Muscle layer of duodenum (tissue), 2 donors: ENCODE results near the gene JAKMIP2.
"Not testable (repeated sequence)": the region's sequence is repeated elsewhere in the genome, so short reads cannot be mapped to it uniquely, and the experiment has no call there.

Experiments
- H3K27ac ChIP-seq: one replicate; pipeline ENCODE4 v1.7.0; 2013; ENCODE audit warnings: mild to moderate bottlenecking, low read length
- H3K27me3 ChIP-seq: one replicate; pipeline ENCODE4 v1.7.0; 2013; ENCODE audit warnings: low read depth, mild to moderate bottlenecking, control low read depth, low read length
- H3K36me3 ChIP-seq, 2 donors: one replicate each; pipeline ENCODE4 v1.7.0; 2013; ENCODE audit warnings: low read length in 2 of 2, control low read depth in 1 of 2, mild to moderate bottlenecking in 1 of 2; ENCODE audit not compliant: insufficient read depth in 2 of 2, control insufficient read depth in 1 of 2
- H3K4me1 ChIP-seq, 2 donors: one replicate each; pipeline ENCODE4 v1.7.0; 2013; ENCODE audit warnings: low read length in 2 of 2, mild to moderate bottlenecking in 2 of 2, control low read depth in 1 of 2, moderate library complexity in 1 of 2; ENCODE audit not compliant: insufficient read depth in 2 of 2, control insufficient read depth in 1 of 2
- H3K4me3 ChIP-seq, 2 donors: one replicate each; pipeline ENCODE4 v1.7.0; 2013; ENCODE audit warnings: low read length in 2 of 2, low read depth in 1 of 2, mild to moderate bottlenecking in 1 of 2
- H3K9me3 ChIP-seq, 2 donors: one replicate each; pipeline ENCODE4 v1.7.0; 2013; ENCODE audit warnings: low read length in 2 of 2, control low read depth in 1 of 2, mild to moderate bottlenecking in 1 of 2; ENCODE audit not compliant: control insufficient read depth in 1 of 2
- donor health status: healthy.

The JAKMIP2 gene

DNA sequence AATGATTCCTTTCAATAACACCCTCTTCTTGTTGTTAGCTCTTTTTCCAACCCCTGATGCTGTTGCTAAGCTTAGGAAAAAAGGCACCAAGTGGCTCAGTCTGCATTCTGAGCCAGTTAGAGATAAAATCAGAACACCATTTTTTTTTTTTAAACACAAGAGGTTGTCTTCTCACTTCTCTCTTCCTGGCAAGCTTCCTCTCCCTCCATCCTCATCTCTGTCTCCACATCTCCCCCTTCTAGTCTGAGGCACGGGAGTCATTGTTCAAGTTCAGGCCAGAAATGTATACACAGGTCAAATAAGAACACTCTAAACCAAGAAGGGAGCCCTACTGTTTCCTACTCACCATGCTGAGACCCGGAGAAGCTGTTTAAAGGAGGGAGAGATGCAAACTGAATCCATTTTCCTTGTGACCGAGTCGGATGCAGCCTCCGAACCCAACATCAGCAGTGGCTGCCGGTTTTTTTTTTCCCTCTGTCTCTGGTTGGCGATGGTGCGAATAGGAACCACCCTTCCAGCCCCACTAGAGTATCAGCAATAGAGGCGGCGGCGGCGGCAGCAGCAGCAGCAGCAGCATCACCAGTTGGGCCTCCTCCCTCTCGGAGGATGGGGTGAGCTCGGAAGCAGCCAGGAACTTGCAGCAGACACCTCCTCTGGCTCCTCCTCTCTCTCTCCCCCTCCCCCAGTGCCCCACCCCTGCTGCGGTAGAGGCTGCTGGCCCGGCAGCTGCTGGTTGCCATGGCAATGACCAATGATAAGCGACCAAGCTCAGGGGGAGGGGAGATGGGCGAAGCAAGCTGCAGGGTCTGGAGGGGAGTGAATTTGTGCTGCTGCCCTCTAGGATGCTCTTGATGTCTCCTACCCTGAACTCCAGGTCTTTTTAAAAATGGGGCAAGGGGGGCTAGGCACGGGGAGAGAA lies at the start of gene JAKMIP2:
Gene JAKMIP2, minus strand, starts transcription at position 619 of the 919 bp plus-strand sequence. CDS start 110,922 bp downstream, outside the sequence.
- no peaks in the 10 kb centered on the region for H3K27me3 ChIP-seq
- H3K9me3 ChIP-seq = no peaks in the 10 kb centered on the region
- H3K4me3 ChIP-seq = peak within 1 kb of the TSS; percentile 55 to 67
- H3K4me1 ChIP-seq = peaks cover 0 to 12% of the 10 kb centered on the region in 2 donors
- peak within 1 kb of the TSS; percentile 27 for H3K27ac ChIP-seq
- no peaks in the 10 kb centered on the region for H3K36me3 ChIP-seq

DNA sequence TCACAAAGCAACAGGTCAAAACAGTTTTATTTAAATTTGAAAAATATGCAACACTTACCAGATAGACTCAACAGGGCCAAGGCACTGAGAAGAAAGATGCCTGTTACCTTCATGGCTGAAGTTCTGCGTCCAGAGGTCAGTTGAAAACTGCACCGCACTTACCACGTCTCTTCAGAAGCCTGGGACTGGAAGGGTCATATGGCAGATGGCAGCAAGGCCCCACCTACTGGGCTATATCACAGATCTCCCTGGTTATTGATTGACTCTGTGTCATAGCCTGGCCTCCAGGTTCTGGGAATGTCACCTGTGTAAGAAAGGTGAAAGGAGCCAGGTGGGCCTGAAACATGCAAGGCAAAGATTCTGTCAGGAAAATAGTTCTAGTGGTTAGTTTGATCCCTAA lies 48.9 kb upstream of the JAKMIP2 start, which contains the start of gene SPINK1:
Gene SPINK1, minus strand, starts transcription at position 207 of the 400 bp plus-strand sequence. Its CDS starts 94 bp downstream, at position 113.
- Histone ChIP-seq H3K27me3 (no peaks in the 10 kb centered on the region), H3K4me1 (no peaks in the 10 kb centered on the region), H3K27ac (peak within 1 kb of the TSS; percentile 29), H3K4me3 (peak within 1 kb of the TSS in 1 of 2 donors; percentile 14), H3K9me3 (no peaks in the 10 kb centered on the region), H3K36me3 (no peaks in the 10 kb centered on the region)

DNA sequence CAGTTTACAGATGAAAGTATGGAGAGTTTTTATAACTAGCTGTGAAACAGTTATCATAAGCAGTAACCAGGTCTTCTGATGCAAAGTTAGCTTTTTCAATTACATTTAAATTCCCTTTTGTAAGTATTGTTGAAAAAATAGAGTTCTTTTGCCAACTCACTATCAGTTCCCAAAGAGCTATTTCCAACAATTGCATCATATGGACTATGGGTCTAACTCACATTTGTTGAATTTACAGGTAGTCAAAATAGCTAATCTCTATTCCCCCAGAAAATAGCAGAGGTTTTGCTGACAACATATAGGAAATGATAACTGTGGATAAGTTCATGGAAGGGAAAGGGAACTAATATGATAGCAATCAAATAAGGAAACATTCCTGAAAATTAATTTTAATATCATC lies 47.5 kb upstream of the JAKMIP2 start:
- H3K36me3 ChIP-seq = no peaks in the 10 kb centered on the region
- no peaks in the 10 kb centered on the region for H3K27me3 ChIP-seq
- H3K4me3 ChIP-seq = peak overlapping the region in 1 of 2 donors; percentile 14
- H3K27ac ChIP-seq = peak overlapping the region; percentile 29
- H3K4me1 ChIP-seq = no peaks in the 10 kb centered on the region
- no peaks in the 10 kb centered on the region for H3K9me3 ChIP-seq

DNA sequence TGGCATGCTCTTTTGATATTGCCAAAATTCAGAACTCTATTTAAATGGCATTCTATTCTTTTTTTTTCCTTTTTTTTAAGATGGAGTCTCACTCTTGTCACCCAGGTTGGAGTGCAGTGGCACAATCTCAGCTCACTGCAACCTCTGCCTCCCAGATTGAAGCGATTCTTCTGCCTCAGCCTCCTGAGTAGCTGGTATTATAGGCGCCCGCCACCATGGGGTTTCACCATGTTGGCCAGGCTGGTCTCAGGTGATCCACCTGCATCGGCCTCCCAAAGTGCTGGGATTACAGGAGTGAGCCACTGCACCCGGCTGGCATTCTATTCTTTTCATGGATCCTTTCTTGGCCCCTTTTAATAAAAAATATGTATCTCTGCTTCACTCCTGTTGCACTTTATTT lies 44.5 kb upstream of the JAKMIP2 start:
- not testable (repeated sequence) for H3K9me3 ChIP-seq, H3K4me1 ChIP-seq, H3K27ac ChIP-seq

DNA sequence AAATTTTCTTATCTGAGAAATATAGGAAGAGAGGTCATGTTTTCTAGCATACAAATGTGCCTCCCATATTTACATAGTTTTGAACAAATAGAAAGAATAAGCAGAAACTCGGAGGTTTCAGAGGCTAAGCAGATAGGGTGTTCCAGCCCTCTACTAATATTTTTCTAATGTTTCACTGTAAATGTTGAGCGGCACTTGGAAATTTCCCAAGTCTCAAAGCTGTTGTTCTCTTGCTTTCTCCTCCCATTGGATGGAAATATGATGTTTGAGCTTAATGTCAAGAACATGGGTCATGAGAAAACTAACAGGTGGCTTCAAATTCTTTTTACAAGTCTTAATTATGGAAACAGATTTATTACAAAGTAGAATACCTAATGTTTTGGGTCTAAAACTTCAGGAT lies 43.8 kb upstream of the JAKMIP2 start:
- Histone ChIP-seq H3K4me3 (no peak overlapping the region), H3K27ac (peak overlapping the region; percentile 1), H3K36me3 (no peaks in the 10 kb centered on the region), H3K9me3 (no peaks in the 10 kb centered on the region), H3K27me3 (no peaks in the 10 kb centered on the region), H3K4me1 (no peaks in the 10 kb centered on the region)

More for the DNA sequence above, 44.5 kb upstream of the JAKMIP2 start:
- H3K27me3 ChIP-seq, H3K4me3 ChIP-seq, H3K36me3 ChIP-seq: not testable (repeated sequence)

DNA sequence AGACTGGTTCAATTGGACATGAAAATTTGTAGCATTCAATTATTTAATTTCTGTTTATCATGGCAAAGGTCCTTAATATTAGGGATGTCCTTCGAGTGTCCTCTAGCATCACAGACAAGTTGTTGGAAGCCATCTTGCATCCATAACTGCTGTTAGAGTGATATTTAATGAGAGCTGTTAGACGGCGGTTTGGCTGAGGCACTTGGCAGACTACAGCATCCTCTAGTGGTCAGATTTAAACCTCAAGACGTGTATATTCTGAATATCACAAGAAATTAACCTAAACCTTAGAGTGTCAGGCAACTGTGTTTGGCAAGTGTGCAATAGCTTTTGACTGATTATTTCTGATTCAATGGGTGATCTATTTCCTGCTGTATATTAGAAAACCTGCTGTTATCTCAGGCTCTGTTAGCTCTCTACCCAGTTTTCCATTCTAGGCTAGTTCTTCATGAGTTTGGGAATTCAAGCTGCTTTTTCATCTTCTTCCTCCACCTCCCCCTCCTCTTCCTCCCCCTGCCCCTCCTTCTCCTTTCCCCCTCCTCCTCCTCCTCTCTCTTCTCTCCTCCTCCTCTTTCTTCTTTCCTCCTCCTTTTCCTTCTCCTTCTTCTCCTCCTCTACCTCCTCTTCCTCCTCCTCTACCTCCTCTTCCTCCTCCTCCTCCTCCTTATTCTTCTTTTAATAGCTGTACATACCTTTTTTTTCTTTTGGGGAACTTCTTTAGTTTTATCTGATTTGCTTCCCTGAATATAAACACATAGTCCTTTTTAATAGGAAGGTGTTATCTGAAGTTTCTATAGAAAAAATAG lies 40.4 kb upstream of the JAKMIP2 start:
- Histone ChIP-seq H3K9me3 (no peaks in the 10 kb centered on the region), H3K36me3 (no peaks in the 10 kb centered on the region), H3K4me1 (no peaks in the 10 kb centered on the region), H3K4me3 (no peak overlapping the region), H3K27ac (no peak overlapping the region), H3K27me3 (no peaks in the 10 kb centered on the region)

DNA sequence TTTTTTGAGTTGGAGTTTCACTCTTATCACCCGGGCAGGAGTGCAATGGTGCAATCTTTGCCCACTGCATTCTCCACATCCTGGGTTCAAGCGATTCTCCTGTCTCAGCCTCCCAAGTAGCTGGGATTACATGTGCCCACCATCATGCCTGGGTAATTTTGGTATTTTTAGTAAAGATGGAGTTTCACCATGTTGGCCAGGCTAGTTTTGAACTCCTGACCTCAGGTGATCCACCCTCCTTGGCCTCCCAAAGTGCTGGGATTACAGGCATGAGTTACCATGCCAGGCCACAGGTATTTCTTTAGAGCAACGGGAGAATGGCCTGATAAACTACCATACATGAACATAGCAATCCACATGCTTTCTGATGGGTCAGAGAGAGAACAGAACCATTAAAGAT lies 39.7 kb upstream of the JAKMIP2 start:
- H3K9me3 ChIP-seq, H3K4me3 ChIP-seq, H3K36me3 ChIP-seq, H3K27ac ChIP-seq, H3K27me3 ChIP-seq, H3K4me1 ChIP-seq: not testable (repeated sequence)

DNA sequence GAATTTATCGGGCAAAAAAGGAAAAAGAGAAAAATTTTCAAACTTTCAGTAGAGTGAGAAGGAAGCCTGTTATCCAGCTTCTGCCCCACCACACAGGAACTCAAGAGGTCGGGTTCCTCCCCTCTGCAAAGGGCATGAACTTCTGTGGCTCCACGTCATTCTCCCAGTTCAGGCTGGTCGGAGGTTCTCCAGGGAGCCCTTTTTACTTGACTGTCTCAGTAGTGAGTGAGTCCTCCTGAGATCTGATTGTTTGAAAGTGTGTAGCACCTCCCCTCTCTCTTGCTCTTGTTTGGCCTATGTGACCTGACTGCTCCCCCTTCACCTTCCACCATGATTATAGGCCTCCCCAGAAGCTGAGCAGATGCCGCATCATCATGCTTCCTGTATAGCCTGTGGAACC lies 39.2 kb upstream of the JAKMIP2 start:
- Histone ChIP-seq H3K4me3 (no peak overlapping the region), H3K4me1 (no peaks in the 10 kb centered on the region), H3K27me3 (no peaks in the 10 kb centered on the region), H3K9me3 (no peaks in the 10 kb centered on the region), H3K36me3 (no peaks in the 10 kb centered on the region), H3K27ac (no peak overlapping the region)

DNA sequence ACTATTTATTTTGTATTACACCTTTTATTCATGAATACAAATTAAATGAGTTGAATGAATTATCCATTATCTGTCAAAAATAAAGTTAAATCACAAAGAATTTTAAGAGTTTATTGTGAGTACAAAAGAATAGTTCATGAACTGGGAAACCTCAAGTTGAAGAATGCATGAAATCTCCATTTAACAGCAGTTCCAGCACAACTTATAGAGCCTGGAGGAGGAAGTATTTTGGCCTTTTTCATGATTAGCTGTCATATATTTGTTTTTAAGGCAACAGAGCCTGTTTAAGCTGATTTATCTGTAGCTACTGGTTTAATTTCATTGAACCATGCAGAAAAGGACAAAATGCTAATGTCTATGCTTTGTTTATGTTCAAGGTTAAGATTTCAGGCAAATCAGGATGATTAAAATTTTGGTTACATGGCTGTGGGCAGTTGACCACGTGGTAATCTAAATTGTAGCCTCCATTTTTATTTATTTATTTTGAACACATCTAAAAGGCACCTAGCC lies 36.8 kb upstream of the JAKMIP2 start:
- Histone ChIP-seq H3K27ac (no peak overlapping the region), H3K4me3 (no peak overlapping the region), H3K27me3 (no peaks in the 10 kb centered on the region), H3K9me3 (no peaks in the 10 kb centered on the region), H3K36me3 (no peaks in the 10 kb centered on the region), H3K4me1 (no peaks in the 10 kb centered on the region)

DNA sequence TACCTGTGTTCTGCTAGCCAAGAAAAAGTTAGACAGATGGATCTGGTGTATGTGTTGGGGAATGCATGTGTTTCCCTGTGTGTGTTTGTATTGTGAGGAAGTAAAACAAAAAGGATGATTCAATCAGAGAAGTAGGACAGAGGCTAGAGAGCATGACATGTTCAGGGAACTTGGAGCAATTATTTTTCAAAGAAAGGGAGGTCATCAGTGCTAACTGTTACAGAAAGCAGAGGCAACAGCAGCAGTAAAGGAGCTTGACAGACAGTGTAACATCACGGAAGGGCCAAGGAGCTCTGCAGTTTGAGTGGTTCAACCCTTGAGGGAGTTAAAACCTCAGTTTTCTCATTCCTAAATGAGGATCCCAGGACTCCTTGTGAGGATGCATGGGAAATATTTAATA lies 35.8 kb upstream of the JAKMIP2 start:
- Histone ChIP-seq H3K27ac (no peak overlapping the region), H3K27me3 (no peaks in the 10 kb centered on the region), H3K9me3 (no peaks in the 10 kb centered on the region)

DNA sequence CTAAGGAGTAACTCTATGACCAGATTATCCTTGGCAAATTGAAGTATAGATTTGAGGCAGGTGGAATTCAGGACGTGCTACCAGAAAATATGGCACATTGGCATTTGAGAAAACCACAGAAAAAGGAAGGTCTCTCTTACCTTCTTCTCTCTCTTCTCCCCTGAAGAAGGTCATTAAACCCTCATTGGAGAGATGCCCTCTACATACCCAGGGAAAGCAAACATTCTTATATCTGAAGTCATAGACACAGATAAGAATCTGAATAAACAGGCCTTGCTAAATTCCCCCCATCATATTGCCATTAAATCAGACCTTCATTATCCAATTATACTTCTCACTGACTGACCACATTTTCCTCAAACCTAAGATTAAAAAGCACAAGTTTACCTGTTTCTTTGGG lies 31.2 kb upstream of the JAKMIP2 start:
- no peaks in the 10 kb centered on the region for H3K9me3 ChIP-seq
- H3K27me3 ChIP-seq = no peaks in the 10 kb centered on the region
- H3K36me3 ChIP-seq = no peaks in the 10 kb centered on the region
- H3K27ac ChIP-seq = no peak overlapping the region
- H3K4me1 ChIP-seq = no peaks in the 10 kb centered on the region
- no peak overlapping the region for H3K4me3 ChIP-seq

More for the DNA sequence above, 35.8 kb upstream of the JAKMIP2 start:
- Histone ChIP-seq H3K4me3 (no peak overlapping the region), H3K4me1 (no peaks in the 10 kb centered on the region), H3K36me3 (no peaks in the 10 kb centered on the region)
